Natural killer cell (primary cell): ENCODE data around the gene PTX4. TPM values are rescaled to one million over a fixed set of nuclear protein-coding genes. Genes with fewer than 3 reads are reported as not detected.

Source experiments
- ATAC-seq, 3 donors: fragments of 150-1000 bp in 2 of 3; fragments of 200-7000 bp in 1 of 3; cut with Tn5 transposase; 1 replicate in 1 of 3; 2 replicates in 2 of 3; pipeline ENCODE4 v1.10.0; 2021; ENCODE audit warnings: mild to moderate bottlenecking in 2 of 3, moderate library complexity in 2 of 3
- DNase-seq, 2 donors: peaks; one replicate each; pipeline versions ENCODE4 v3.0.0 to v3.0.0-alpha.2; 2013 to 2021; ENCODE audit warnings: mixed read lengths in 1 of 2
- H3K27ac ChIP-seq: one replicate; pipeline ENCODE4 v1.5.1; 2013; ENCODE audit warnings: mild to moderate bottlenecking, low read length
- H3K27me3 ChIP-seq: one replicate; pipeline ENCODE4 v1.6.1; 2013; ENCODE audit warnings: low read length; ENCODE audit not compliant: control insufficient read depth, insufficient read depth
- H3K36me3 ChIP-seq: one replicate; pipeline ENCODE4 v1.6.1; 2013; ENCODE audit warnings: low read length; ENCODE audit not compliant: control insufficient read depth, insufficient read depth
- H3K4me1 ChIP-seq: one replicate; pipeline ENCODE4 v1.6.1; 2013; ENCODE audit warnings: low read length; ENCODE audit not compliant: control insufficient read depth, insufficient read depth
- H3K4me3 ChIP-seq: one replicate; pipeline ENCODE4 v1.5.1; 2013; ENCODE audit warnings: low read length
- H3K9me3 ChIP-seq: one replicate; pipeline ENCODE4 v1.6.1; 2013; ENCODE audit warnings: low read length; ENCODE audit not compliant: control insufficient read depth, insufficient read depth
- H3K27ac Mint-ChIP-seq, 2 donors: one replicate each; pipeline ENCODE4 v1.8.0; 2022; ENCODE audit warnings: mild to moderate bottlenecking in 2 of 2, mixed read lengths in 2 of 2, moderate library complexity in 1 of 2
- H3K27me3 Mint-ChIP-seq, 2 donors: one replicate each; pipeline ENCODE4 v1.8.0; 2022; ENCODE audit warnings: low read depth in 2 of 2, mixed read lengths in 2 of 2
- H3K36me3 Mint-ChIP-seq: one replicate; pipeline ENCODE4 v1.8.0; 2022; ENCODE audit warnings: mixed read lengths
- H3K4me1 Mint-ChIP-seq, 2 donors: one replicate each; pipeline ENCODE4 v1.8.0; 2022; ENCODE audit warnings: mixed read lengths in 2 of 2
- H3K4me3 Mint-ChIP-seq: one replicate; pipeline ENCODE4 v1.8.0; 2022; ENCODE audit warnings: mild to moderate bottlenecking, moderate library complexity, mixed read lengths
- H3K9me3 Mint-ChIP-seq, 2 donors: one replicate each; pipeline ENCODE4 v1.8.0; 2022; ENCODE audit warnings: mixed read lengths in 2 of 2
- WGBS: methylation state at CpG from one replicate; pipeline ENCODE4 v1.1.7; 2013; ENCODE audit warnings: missing lambda C conversion rate; ENCODE audit not compliant: insufficient coverage; 5-methylcytosine and 5-hydroxymethylcytosine counted together
- intact Hi-C: fragments of 100-400 bp; cut with micrococcal nuclease; formaldehyde crosslinking; loops from one replicate; pipeline ENCODE4 v1.14.2; 2022
- total RNA-seq, 4 donors: library from RNA; stranded (reverse); fragments of 120-200 nt in 1 of 4; gene quantifications; one replicate each; pipeline versions ENCODE4 v1.2.3 to v1.2.4, GENCODE V29; 2013 to 2022
- TF ChIP-seq, protein P1 (sequence below): fragments of 200-600 bp; IDR thresholded peaks from one replicate; pipeline ENCODE4 v1.8.0; 2022; ENCODE audit warnings: antibody characterized with exemption

Gene PTX4
- total RNA-seq, 3 donors from 2014 or later (not counting 1 experiment from before 2014, with no cell fraction given) = 0.31 TPM; not detected in 2

DNA sequence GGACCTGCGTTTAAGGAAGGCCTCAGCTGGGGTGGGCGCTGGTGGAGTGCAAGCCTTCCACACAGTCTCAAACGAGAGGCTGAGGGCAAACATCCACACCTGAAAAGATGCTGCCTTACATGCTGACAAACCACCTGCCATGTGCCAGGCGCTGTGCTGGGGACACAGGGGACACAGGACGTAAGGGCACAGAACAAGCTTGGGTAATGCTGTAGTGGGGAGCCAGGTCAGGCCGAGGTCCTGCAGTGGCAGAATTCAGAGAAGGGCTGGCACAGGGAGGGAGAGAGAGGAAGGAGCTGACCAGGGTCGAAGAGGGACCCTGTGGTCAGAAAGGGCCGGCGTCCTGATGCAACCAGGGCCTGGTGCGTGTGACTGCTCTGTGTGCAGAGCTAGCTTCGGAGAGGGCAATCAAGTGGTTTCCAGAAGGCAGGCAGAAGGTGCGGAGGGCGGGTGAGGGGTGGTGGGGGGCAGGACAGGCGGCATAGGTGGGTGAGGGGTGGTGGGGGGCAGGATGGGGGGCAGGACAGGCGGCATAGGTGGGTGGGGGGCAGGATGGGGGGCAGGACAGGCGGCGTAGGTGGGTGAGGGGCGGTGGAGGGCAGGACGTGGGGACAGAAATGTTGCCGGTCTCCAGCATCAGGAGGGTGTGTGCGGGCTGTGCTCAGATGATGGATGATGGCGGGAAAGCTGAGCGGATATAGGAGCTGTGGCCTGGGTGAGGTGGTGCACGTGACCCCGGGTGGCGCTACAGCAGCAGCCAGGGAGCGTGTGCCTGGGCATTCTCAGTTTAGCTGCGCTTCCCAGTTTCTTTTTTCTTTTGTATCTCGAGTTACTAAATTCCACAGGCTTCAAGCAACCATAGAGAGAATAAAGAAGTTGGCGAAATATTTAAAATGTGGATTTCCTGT, 23.2 kb upstream of the PTX4 start:
- Mint-ChIP-seq H3K27me3 (no peaks in the 10 kb centered on the region), H3K4me1 (peaks cover 0 to 5% of the 10 kb centered on the region in 2 donors), H3K36me3 (no peaks in the 10 kb centered on the region), H3K4me3 (no peak overlapping the region), H3K27ac (no peak overlapping the region), H3K9me3 (no peaks in the 10 kb centered on the region)
- intact Hi-C loops = no loop called here
- H3K27ac ChIP-seq = no peak overlapping the region
- no peaks in the 10 kb centered on the region for H3K36me3 ChIP-seq
- no peaks in the 10 kb centered on the region for H3K27me3 ChIP-seq
- H3K4me1 ChIP-seq = no peaks in the 10 kb centered on the region
- TF ChIP-seq, protein P1, sequence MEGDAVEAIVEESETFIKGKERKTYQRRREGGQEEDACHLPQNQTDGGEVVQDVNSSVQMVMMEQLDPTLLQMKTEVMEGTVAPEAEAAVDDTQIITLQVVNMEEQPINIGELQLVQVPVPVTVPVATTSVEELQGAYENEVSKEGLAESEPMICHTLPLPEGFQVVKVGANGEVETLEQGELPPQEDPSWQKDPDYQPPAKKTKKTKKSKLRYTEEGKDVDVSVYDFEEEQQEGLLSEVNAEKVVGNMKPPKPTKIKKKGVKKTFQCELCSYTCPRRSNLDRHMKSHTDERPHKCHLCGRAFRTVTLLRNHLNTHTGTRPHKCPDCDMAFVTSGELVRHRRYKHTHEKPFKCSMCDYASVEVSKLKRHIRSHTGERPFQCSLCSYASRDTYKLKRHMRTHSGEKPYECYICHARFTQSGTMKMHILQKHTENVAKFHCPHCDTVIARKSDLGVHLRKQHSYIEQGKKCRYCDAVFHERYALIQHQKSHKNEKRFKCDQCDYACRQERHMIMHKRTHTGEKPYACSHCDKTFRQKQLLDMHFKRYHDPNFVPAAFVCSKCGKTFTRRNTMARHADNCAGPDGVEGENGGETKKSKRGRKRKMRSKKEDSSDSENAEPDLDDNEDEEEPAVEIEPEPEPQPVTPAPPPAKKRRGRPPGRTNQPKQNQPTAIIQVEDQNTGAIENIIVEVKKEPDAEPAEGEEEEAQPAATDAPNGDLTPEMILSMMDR = no peak
- no peak overlapping the region for H3K4me3 ChIP-seq
- WGBS = 61% methylated on average over 27 of the region's 30 CpGs
- ATAC-seq = no peak
- no peak for DNase-seq
- peaks cover 4% of the 10 kb centered on the region for H3K9me3 ChIP-seq

DNA sequence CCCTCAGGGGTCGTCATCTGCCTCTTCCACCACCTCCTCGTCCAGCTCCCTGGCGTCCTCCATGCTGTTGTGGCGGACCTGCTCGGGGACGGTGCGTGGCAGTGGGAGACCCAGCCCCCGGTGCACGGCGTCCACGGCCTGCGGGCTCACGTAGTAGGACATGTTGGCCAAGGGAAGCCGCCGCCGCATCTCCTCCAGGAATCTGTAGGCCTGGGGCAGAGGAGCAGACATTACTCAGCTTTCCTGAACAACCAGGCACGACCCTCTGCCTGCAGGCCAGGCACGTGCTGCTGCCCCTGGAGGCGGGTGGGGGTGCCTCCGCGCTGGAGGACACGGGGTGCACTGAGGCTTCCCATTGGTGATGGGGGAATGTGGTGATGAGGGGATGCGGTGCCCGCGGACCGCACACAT, 22.2 kb upstream of the PTX4 start:
- Histone ChIP-seq H3K27ac (no peak overlapping the region), H3K4me1 (no peaks in the 10 kb centered on the region), H3K4me3 (no peak overlapping the region), H3K36me3 (peaks cover 3% of the 10 kb centered on the region), H3K9me3 (peaks cover 4% of the 10 kb centered on the region), H3K27me3 (no peaks in the 10 kb centered on the region)
- H3K27me3 Mint-ChIP-seq = no peaks in the 10 kb centered on the region
- intact Hi-C loops = no loop called here
- WGBS = 96% methylated on average over 26 of the region's 26 CpGs
- TF ChIP-seq, protein P1 = no peak
- H3K27ac Mint-ChIP-seq = no peak overlapping the region
- H3K4me1 Mint-ChIP-seq = peaks cover 0 to 5% of the 10 kb centered on the region in 2 donors
- H3K9me3 Mint-ChIP-seq = no peaks in the 10 kb centered on the region
- DNase-seq (no peak), ATAC-seq (no peak)
- no peaks in the 10 kb centered on the region for H3K36me3 Mint-ChIP-seq
- no peak overlapping the region for H3K4me3 Mint-ChIP-seq

DNA sequence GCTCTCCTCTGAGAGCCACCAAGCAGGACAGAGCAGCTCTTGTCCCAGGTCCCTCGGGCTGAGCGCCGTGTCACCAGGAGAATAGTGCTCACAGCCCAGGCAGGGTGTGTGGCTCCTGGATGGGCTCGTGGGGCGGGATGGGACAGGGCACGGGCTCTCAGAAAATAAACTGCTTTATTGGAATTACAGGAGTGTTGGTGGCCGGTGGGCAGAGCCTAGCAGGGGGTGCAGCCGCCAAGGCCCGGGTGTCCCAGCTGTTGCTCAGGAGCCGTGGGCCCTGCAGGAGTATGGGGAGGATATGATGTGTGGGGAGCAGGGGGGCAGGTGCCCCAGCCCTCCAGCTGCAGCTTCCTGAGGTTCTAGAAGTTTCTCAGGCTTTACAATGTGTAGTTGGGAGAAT, 21.5 kb upstream of the PTX4 start:
- intact Hi-C loops = no loop called here
- TF ChIP-seq, protein P1 = no peak
- Mint-ChIP-seq H3K9me3 (no peaks in the 10 kb centered on the region), H3K4me3 (no peak overlapping the region), H3K4me1 (peaks cover 0 to 5% of the 10 kb centered on the region in 2 donors), H3K36me3 (no peaks in the 10 kb centered on the region), H3K27ac (no peak overlapping the region), H3K27me3 (no peaks in the 10 kb centered on the region)
- ATAC-seq (no peak), DNase-seq (no peak)
- Histone ChIP-seq H3K36me3 (peaks cover 3% of the 10 kb centered on the region), H3K27me3 (no peaks in the 10 kb centered on the region), H3K27ac (no peak overlapping the region), H3K4me3 (no peak overlapping the region), H3K9me3 (peaks cover 4% of the 10 kb centered on the region), H3K4me1 (no peaks in the 10 kb centered on the region)
- WGBS = 95% methylated on average over 10 of the region's 10 CpGs
